ENCODE measurements around the gene LHFPL2.
A peak's percentile ranks its signal among the peaks of the same experiment; 100 is the strongest.

LHFPL2 gene

GRCh38 chr5:78653031-78653430 lies 4.5 kb upstream of the LHFPL2 start:
- no peak overlapping the region for H3K27ac ChIP-seq
- TF ChIP-seq, protein P1, sequence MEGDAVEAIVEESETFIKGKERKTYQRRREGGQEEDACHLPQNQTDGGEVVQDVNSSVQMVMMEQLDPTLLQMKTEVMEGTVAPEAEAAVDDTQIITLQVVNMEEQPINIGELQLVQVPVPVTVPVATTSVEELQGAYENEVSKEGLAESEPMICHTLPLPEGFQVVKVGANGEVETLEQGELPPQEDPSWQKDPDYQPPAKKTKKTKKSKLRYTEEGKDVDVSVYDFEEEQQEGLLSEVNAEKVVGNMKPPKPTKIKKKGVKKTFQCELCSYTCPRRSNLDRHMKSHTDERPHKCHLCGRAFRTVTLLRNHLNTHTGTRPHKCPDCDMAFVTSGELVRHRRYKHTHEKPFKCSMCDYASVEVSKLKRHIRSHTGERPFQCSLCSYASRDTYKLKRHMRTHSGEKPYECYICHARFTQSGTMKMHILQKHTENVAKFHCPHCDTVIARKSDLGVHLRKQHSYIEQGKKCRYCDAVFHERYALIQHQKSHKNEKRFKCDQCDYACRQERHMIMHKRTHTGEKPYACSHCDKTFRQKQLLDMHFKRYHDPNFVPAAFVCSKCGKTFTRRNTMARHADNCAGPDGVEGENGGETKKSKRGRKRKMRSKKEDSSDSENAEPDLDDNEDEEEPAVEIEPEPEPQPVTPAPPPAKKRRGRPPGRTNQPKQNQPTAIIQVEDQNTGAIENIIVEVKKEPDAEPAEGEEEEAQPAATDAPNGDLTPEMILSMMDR (conservative IDR thresholded peaks at IDR 0.05) = no peak

DNA sequence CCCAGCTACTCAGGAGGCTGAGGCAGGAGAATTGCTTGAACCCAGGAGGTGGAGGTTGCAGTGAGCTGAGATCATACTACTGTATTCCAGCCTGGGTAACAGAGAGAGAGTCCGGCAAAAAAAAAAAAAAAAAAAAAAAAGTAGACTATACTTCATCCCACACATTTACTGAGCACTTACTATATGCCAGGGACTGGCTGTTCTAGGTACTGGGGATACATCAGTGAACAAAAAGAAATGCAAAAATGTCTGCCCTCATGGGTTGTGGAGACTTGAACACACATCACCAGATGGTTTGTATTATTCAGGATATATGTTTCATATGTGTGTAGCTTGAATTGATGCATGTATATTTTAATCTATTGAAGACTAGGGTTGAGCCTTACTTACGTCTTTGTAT lies 2.9 kb upstream of the LHFPL2 start:
- TF ChIP-seq, protein P1 (conservative IDR thresholded peaks at IDR 0.05) = no peak
- H3K27ac ChIP-seq = no peak overlapping the region

GRCh38 chr5:78650531-78650930 lies 2.0 kb upstream of the LHFPL2 start:
- no peak overlapping the region for H3K27ac ChIP-seq
- TF ChIP-seq, protein P1 (conservative IDR thresholded peaks at IDR 0.05) = no peak

DNA sequence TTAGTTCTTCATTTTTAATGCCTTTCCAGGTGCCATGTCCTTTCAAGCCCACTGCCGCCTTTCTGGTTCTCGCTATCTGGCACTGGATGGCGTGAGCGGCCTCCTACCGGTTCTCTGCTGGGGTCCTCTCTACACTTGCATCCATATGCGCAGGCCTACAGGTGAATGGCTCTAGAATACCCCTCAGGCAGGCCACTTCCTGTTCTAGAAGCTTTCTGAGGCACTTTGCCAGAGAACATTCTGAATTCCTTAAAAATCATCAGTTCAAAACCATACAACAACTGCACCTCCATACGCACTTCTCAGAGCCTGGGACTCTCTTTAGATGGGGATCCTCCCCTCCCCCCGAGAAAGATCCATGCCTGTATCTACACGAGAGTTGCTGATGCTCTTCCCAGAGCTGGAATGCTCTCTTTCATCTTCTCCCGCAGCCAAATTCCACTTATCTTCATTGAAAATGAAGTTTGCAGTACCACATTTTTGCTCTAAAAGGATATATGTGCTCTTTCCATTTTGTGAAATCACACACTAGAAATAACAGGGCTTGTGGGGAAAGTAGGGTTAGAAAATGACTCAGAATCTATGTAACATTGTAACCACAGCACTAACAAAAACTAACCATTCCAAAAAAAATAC lies 1.4 kb upstream of the LHFPL2 start:
- TF ChIP-seq, protein P1 (conservative IDR thresholded peaks at IDR 0.05) = no peak
- H3K27ac ChIP-seq = no peak overlapping the region

DNA sequence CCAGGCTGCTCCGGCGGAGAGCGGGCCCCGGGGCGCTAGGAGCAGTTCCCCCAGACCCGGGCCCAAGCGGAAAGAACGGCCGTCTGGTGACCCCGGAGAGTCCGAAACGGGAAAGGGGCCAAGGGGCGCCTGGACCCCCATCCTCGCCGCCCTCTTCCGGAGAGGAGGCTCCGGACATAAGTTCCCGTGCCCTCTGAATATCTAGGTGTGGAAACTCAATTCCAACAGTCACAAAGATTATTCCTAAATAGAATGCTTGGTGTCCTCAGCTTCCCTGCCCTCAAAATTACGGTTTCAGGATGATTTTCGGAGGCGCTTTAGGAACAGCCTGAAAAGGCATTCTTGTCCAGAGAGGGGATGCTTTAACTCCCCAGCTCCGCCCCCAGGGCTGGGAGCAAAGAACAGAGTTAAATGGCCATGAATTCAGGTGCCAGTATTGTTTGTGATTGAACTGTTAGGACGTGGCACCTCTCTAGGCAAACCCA lies 681 bp upstream of the LHFPL2 start:
- TF ChIP-seq, protein P1 (conservative IDR thresholded peaks at IDR 0.05) = no peak
- peak overlapping the region; percentile 38 for H3K27ac ChIP-seq

- TF ChIP-seq, protein P1 (conservative IDR thresholded peaks at IDR 0.05) = no peak; the same call in 1 of the 2 replicates
- H3K27ac ChIP-seq = peak overlapping the region; percentile 38
These were observed 674 bp downstream of the LHFPL2 start for GRCh38 chr5:78647838-78648358.

DNA sequence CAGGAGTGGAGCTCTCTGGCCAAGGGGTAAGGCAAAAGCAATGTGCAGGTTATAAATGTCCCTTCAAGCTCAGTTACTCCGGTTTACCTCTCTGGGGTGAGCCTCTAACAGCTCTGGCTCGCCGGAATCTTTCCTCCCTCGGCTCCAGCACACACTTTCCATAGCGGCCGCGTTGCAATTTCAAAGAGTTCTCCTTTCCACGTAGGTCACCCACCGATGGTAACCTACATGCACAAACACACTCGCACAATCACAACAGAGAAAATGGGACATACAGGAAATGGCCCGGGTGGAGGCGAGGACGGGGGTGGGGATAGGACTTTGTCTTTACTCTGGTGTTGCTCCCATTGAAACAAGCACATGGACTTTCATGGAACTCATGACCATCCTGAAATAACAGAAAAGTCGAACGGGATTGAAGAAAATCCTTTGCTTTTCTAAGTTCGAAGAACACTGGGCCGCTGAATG lies 1.2 kb downstream of the LHFPL2 start:
- no peak overlapping the region for H3K27ac ChIP-seq
- TF ChIP-seq, protein P1 (conservative IDR thresholded peaks at IDR 0.05) = no peak

Data from VCaP (cell line).